Progenitor cell of endocrine pancreas (in vitro differentiated cells): ENCODE measurements around the gene CNIH3. TPM values are rescaled to one million over a fixed set of nuclear protein-coding genes. Genes with fewer than 3 reads are reported as not detected.

Experiments used
- DNase-seq: peaks from one replicate; pipeline ENCODE4 v3.0.0; 2021; ENCODE audit warnings: low spot score; ENCODE audit not compliant: unreplicated experiment
- H3K27ac Mint-ChIP-seq: 2 replicates; pipeline ENCODE4 v1.8.0; 2021; ENCODE audit warnings: mild to moderate bottlenecking, moderate library complexity, mixed read lengths
- H3K27me3 Mint-ChIP-seq: 2 replicates; pipeline ENCODE4 v1.8.0; 2021; ENCODE audit warnings: mixed read lengths
- H3K36me3 Mint-ChIP-seq: 2 replicates; pipeline ENCODE4 v1.8.0; 2022; ENCODE audit warnings: mixed read lengths; ENCODE audit not compliant: insufficient read depth
- H3K4me1 Mint-ChIP-seq: 2 replicates; pipeline ENCODE4 v1.8.0; 2021; ENCODE audit warnings: low read depth, mixed read lengths
- H3K4me3 Mint-ChIP-seq: 2 replicates; pipeline ENCODE4 v1.8.0; 2021; ENCODE audit warnings: low read depth, mild to moderate bottlenecking, moderate library complexity, mixed read lengths
- H3K9me3 Mint-ChIP-seq: 2 replicates; pipeline ENCODE4 v1.8.0; 2021; ENCODE audit warnings: low read depth, mixed read lengths
- total RNA-seq: library from RNA; stranded (reverse); gene quantifications from 2 replicates; pipeline ENCODE4 v1.2.1, GENCODE V29; 2021
- TF ChIP-seq, protein P1 (sequence below): fragments of 200-600 bp; sonication (generic); IDR thresholded peaks from one replicate; pipeline ENCODE4 v1.5.0; 2021; ENCODE audit warnings: antibody characterized with exemption, mild to moderate bottlenecking; ENCODE audit not compliant: unreplicated experiment

CNIH3 gene
- total RNA-seq, 1 donor from 2014 or later = 3.2 TPM

DNA sequence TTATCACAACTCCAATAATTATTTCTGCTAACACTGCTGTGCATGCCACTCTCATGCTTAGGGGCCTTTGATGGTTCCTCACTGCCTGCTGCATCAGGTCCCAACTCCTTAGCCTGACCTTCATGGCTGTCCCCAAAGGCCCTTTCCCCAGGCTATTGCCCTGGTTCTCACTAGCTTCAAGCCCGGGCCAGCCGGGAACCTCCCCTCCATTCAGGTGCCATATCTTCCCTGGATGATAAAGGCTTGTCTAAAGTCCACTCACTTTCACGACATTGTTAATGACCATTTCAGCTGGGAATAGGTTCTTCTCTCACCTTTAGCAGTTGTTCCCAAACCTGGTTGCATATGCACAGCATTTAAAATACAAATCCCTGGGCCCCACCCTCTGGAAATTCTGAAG is 95.8 kb downstream of the CNIH3 start:
- Mint-ChIP-seq H3K27me3 (peaks cover 15% of the 10 kb centered on the region), H3K4me1 (peaks cover 10% of the 10 kb centered on the region), H3K4me3 (no peak overlapping the region), H3K9me3 (peaks cover 3% of the 10 kb centered on the region), H3K27ac (no peak overlapping the region), H3K36me3 (no peaks in the 10 kb centered on the region)
- TF ChIP-seq, protein P1, sequence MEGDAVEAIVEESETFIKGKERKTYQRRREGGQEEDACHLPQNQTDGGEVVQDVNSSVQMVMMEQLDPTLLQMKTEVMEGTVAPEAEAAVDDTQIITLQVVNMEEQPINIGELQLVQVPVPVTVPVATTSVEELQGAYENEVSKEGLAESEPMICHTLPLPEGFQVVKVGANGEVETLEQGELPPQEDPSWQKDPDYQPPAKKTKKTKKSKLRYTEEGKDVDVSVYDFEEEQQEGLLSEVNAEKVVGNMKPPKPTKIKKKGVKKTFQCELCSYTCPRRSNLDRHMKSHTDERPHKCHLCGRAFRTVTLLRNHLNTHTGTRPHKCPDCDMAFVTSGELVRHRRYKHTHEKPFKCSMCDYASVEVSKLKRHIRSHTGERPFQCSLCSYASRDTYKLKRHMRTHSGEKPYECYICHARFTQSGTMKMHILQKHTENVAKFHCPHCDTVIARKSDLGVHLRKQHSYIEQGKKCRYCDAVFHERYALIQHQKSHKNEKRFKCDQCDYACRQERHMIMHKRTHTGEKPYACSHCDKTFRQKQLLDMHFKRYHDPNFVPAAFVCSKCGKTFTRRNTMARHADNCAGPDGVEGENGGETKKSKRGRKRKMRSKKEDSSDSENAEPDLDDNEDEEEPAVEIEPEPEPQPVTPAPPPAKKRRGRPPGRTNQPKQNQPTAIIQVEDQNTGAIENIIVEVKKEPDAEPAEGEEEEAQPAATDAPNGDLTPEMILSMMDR = no peak
- DNase-seq = no peak

DNA sequence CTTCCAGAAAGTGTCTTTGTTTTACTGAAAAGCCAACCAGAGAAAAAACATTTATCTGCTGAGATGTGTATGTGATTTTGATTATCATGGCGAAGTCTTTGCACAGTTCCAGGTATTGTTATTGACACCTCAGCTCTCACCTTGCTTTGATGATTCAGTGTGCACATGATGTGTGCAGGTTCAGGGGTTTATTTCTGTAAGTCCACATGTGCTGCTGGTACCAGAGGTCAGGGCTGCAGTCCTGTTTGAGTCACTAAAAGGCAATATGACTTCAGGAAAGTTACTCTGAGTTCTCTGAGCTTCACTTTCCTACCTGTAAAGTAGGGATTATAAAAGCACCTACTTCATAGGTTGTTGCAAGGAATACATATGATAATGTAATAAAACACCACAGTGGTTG is 97.1 kb downstream of the CNIH3 start:
- no peak overlapping the region for H3K27ac Mint-ChIP-seq
- no peak overlapping the region for H3K4me3 Mint-ChIP-seq
- H3K27me3 Mint-ChIP-seq = peaks cover 15% of the 10 kb centered on the region
- DNase-seq = no peak
- H3K4me1 Mint-ChIP-seq = peaks cover 10% of the 10 kb centered on the region
- TF ChIP-seq, protein P1 = no peak
- no peaks in the 10 kb centered on the region for H3K36me3 Mint-ChIP-seq
- H3K9me3 Mint-ChIP-seq = peaks cover 3% of the 10 kb centered on the region

DNA sequence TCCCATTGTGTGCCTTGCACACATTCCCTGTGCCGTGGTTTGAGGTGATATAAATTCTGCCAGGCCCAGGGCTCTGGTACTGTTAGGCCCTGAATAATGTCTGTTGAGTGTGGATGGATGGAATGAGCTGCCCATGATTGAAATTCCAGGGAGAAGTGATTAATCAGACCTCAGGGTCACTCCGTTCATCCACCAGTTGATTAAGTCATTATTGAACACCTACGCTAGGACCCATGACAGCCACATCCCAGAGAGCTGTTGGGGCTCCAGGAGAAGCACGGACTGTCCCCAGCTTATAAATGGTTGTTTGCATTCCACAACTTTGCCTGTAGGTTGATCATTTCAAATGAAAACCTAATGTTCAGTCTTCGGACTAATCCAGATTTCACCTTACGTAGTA is 98.4 kb downstream of the CNIH3 start:
- H3K4me3 Mint-ChIP-seq = no peak overlapping the region
- peaks cover 11% of the 10 kb centered on the region for H3K27me3 Mint-ChIP-seq
- no peak for DNase-seq

DNA sequence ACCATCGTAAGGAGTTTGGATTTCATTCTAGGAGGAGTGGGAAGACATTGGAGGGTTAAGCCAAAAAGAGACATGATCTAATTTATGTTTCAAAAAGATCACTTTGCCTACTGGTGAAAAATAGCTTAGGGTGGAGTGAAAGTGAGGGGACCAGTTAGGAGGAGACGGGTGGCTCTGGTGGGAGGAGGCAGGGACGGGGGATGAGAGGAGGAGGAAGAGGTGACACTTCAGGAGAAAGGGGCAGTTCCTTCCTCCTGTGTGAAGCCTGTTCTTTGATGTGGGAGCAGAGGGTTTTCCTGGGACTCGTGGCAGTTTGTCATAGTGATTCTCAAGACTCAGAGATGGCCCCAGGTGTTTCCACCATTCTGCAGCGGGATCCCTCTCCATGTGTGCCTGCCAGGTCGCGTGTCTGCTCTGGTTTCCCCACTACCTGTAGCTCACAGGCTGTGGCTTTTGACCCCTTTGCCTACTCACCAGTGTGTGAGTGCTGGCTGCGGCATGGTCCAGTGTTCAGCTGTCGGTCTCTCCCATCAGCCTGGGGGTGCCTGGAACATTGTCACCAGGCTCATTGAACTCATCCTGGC is 102.4 kb downstream of the CNIH3 start:
- Mint-ChIP-seq H3K9me3 (peaks cover 3% of the 10 kb centered on the region), H3K4me1 (peaks cover 10% of the 10 kb centered on the region), H3K36me3 (no peaks in the 10 kb centered on the region), H3K27me3 (peaks cover 30% of the 10 kb centered on the region), H3K27ac (no peak overlapping the region), H3K4me3 (no peak overlapping the region)
- no peak for DNase-seq
- TF ChIP-seq, protein P1 = no peak

More for the DNA sequence above, 98.4 kb downstream of the CNIH3 start:
- H3K9me3 Mint-ChIP-seq = peaks cover 3% of the 10 kb centered on the region
- TF ChIP-seq, protein P1 = no peak
- H3K4me1 Mint-ChIP-seq = peaks cover 10% of the 10 kb centered on the region
- H3K27ac Mint-ChIP-seq = no peak overlapping the region
- H3K36me3 Mint-ChIP-seq = no peaks in the 10 kb centered on the region

DNA sequence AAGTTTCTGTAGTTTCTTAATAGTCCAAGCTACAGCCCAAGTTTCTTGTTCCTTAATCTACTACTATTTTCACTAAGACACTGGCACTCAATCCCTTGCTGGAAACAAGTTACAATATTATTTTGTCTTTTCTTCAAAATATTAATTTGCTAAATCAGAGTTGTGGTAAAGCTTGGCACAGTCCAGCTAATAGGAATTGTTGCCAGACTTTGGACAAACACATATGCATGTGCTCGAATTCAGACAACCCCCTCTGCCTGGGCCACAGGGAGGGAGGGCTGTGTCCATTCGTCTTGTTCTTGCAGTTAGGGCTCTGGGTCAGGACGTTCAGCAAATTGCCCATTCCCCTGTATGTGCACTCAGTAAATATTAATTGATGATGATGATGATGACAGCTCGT is 103.6 kb downstream of the CNIH3 start:
- peaks cover 30% of the 10 kb centered on the region for H3K27me3 Mint-ChIP-seq
- TF ChIP-seq, protein P1 = no peak
- H3K9me3 Mint-ChIP-seq = peaks cover 3% of the 10 kb centered on the region
- no peak overlapping the region for H3K4me3 Mint-ChIP-seq
- no peak overlapping the region for H3K27ac Mint-ChIP-seq
- DNase-seq = no peak
- H3K36me3 Mint-ChIP-seq = no peaks in the 10 kb centered on the region
- peaks cover 6% of the 10 kb centered on the region for H3K4me1 Mint-ChIP-seq
